CD4-positive, alpha-beta T cell treated with Interleukin-21 for 1 hour (primary cell): ENCODE data around the gene ZFR.
"Not testable (repeated sequence)": the region's sequence is repeated elsewhere in the genome, so short reads cannot be mapped to it uniquely, and the experiment has no call there.

Source experiments
- DNase-seq: peaks from one replicate; pipeline ENCODE4 v3.0.0-alpha.2; 2020

ZFR gene

DNA sequence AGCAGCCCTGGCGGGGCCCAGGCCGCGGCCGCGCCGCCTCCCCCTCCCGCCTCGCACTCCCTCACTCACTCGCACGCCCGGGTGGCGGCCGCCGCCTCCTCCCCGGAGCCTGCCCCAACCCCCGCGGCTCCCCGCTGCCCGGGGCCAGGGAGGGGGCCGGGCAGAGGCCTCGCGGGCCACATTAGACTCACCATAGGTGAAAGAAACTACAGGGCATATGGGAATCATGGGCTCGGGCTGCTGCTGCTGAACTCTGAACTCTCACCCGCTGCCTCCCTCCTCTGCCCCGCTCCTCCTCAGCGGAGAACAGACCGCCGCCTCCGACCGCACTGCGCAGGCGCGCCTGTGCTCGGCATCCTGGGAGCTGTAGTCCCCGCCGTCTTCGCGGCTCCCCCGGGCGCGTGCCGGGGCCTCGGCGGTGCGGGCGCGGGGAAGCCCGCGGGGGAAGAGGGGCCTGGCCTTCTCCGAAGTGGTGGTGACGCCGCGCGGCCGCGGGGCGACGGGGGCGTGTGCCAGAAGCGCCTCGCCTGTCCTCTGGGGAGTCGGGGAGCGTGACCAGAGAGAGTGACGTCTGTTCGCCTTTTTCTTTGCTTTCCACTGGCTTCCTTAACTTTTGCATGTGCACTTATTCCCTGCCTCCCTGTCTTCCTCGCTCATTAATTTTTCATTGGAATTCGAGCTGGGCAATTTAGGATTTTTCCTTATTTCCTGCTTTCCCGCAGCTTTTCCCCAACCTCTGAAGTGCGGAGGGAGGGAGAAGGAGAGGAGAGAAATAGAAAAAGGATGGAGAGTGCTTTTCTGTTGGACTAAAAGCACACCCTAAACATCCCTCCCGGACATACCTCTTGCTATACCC lies at the start of gene ZFR:
ZFR (minus strand) TSS at position 310 of the 856 bp plus-strand sequence; CDS start at position 228, 82 bp downstream.
- peak; percentile 96 for DNase-seq

DNA sequence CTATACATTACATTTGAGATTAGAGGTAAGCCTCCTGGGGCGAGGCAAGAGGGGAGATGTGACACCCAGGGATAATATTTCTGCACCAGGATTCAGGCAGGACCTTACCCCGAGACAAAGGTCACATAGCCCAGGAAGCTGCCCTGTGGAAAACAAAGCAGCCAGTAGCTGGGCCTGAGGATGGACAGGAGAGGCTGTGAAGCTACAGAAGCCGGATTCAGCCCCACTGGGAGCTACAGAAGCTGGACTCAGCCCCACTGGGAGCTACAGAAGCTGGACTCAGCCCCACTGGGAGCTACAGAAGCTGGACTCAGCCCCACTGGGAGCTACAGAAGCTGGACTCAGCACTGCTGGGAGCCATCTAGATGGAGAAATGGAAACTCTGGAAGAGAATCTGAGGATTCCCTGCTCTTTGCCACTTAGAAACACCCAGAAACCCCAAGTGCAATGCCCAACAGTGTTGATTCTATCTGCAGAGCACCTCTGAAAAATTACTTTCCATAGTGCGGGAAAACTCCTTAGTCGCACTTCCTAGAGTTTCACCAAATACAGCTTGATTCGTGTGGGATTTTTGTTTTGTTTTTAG lies 46.5 kb upstream of the ZFR start:
- no peak for DNase-seq

DNA sequence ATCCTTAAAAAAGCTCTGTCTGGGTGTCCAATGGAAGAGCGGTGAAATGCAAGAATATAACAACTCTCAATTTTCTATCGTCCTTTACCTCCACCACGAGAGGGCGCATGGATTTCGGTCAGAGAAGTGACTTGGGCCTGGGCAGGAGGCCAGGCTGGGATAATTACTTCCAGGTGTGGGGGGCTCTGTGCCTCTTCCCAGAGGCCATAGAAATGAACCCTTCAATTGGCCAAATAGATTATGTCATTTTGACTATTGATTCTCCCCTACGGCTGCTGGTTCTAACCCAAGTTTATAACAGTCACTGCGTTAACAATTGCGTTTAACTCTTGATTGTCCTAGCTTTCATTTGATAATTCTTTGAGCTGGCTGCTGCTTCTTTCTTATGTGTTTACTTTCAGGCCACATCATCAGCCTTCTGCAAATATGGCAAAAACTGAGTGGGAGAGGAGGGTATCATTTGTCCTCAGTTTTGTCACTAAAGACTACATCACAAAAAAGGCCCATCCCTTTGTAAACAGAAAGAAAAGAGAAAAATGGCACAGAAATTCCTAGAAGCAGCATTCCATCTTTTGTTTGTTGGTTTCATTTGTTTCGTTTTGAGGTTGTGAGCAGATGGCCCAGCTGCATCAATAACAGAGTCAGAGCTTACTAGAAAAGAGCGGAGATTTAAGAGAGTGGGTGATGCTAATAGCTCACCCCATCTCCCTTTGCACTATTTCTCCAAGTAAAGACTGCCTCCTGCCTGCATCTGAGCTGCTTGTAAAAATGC lies 45.4 kb upstream of the ZFR start:
- DNase-seq: peak; percentile 74

DNA sequence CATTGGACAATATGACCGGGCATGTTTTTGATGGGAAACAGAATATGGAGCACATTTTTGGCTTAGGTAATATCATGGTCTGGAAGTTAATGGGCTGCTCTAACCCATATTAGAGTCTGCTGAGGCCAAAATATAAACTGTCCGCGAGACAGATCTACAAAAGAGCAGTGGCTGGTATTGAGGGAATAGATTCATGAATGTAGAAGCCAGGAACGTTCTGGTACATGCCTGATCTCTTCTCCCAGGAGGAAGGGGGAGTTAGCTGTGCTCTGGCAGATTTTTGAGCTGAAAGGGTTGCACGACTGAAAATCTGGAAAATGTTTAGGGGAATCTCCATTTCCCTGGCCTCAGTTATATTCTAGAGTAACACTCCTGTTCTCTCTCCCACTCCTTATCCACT lies 42.9 kb upstream of the ZFR start:
- DNase-seq: no peak

DNA sequence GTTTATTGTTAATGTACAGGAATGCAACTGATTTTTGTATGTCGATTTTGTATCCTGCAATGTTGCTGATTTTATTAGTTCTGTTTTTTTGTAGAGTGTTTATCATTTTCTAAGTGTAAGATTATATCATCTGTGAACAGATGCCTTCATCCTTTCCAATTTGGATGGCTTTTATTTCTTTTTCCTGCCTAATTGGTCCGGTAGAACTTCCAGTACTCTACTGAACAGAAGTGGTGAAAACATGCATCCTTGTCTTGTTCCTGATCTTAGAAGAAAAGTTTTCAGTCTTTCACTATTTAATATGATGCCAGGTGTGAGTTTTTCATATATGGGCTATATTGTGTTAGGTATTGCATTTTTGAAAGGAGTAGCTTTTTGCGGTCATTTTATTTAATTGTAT lies 42.5 kb upstream of the ZFR start:
- DNase-seq: no peak

DNA sequence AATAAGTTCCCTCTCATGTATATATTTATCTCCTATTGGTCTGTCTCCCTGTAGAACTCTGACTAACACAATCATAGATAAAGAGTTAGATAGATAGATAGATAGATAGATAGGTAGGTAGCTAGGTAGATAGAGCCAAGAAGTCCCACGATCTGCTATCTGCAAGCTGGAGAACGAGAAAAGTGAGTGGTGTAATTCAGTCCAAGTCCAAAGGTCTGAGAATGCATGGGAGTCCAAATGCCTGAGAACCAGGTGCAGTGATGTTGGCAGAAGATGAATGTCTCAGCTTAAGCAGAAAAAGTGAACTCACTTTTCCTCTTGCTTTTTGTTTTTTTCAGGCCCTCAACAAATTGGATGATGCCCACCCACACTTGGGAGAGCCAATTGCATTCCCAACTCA lies 37.7 kb upstream of the ZFR start:
- DNase-seq: no peak

DNA sequence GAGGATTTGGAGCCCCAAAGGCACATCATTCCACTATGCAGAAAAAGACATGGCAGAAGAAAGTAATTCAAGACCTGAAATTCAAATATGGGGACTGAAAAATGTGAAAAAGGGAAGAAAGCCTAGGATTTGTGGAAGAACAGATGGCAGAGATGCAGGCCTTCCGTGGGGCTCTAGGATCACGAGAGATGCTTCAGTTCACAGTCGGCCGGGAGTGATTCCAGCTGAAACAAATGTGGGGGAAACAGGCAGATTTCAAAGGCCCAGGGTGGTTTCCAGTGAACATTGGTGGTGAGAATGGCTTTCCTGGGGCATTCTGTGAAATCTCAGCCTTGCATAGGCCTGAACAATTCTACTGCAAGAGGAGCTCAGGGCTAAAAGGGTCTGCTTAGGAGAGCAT lies 34.6 kb upstream of the ZFR start:
- no peak for DNase-seq

DNA sequence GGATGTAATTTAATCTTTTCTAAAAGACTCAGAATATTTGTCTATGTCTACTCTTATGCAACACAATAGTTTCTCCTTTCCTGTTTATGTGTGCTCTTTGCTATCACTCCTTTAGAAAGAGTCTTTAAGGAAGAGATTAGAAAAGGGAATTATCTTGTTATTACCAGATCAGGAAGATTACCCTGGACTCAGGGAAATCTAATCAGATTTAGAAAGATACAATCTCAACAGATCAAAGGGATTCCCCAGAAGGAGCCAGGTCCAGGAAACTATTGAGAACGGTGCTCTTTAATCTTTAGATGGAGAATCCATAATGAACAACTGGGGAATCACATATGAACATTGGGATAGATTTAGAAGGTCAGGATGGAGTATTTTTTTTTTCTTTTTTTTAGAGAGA lies 32.4 kb upstream of the ZFR start:
- DNase-seq: no peak

DNA sequence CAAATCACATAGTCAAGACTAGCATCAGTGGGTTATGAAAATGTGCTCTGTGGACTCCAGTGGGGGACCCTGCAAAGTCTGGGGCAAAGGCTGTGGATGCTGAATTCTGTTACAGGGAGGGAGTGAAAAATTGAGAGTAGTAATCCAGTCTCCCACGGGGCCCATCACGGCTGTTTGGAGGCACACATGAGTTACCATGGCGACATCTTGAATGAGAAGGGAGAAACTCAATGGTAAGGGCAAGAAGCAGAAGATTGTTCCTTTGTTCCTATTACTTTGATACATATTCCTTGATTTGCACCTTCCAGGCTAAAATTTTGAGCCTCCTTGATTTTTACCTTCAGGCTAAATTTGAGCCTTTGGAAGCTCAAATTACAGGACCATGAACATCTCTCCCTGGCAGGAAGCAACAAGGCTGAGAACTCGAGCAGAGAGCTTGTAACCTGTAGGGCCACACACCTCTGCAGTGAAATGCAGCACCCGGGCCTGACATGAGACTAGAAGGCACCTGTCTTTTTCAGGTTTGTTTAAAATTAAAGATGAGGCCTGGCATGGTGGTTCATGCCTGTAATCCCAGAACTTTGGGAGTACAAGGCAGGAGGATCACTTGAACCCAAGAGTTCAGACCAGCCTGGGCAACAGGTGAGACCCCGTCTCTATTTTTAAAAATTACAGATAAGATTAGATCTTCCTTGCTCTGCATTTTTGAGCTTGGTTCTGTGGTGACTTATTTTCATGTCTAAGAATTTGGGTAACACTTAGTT lies 31.0 kb upstream of the ZFR start:
- no peak for DNase-seq

DNA sequence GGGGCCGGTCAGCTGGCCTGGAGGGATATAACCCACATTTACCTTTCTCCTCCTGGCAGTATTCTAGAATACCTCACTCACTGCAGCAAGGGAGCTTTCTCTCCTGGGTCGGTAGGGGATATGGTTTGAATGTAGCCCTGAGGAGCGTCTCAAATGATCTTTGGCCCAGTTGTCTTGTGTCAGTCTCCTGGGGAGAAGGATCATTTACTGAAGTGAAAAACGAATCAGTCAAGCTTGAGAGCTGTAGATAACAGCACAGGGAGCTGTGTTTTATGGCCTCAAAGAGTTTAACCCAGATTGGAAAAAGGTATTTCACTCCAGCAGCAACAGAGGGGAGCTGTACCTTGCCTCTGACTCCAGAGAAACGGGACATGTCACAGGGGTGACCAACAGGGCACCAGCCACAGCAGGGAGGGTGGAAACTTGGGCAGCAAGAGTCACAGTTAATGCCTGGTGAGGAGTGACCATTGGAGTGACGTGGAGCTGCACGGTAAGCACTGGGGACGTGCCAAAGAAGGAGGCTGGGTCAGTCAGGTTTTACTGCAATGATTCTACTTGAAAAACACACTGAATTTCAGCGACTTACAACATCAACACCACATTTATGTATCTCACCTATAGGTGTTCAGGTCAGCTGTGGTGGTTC lies 29.8 kb upstream of the ZFR start:
- DNase-seq: no peak

DNA sequence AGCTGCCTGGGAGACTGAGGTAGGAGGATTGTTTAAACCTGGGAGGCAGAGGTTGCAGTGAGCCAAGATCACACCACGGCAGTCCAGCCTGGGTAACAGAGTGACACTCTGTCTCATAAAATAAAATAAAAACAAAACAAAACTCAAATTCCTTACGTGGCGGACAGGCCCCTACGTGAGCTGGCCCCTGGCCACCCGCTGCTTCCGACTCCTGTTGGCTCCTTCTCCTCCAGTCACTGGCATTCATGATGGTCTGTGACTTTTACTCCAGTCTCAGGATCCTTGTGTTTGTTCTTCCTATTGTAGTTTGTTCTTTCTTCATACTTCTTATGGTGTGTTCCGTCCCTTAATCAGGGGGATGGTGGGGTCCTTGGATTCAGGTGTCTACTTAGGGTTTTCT lies 28.5 kb upstream of the ZFR start:
- no peak for DNase-seq

DNA sequence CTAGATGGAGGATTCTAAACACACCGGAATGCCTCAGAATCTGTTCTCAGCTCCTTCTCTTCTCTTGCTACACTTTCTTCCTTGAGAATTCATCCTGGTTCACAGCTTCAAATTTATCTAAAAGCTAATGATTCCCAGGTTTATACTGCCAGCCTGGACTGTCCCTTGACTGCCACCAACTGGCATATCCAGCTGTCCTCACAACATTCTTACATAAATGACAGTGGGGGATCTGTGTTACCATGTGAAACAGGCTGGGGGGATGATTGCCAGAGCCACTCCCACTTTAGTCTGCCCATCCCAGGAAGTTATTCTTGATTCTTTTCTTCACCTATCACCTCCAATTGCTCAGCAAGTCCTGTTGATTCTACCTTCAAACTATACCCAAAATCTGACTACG lies 27.2 kb upstream of the ZFR start:
- no peak for DNase-seq

DNA sequence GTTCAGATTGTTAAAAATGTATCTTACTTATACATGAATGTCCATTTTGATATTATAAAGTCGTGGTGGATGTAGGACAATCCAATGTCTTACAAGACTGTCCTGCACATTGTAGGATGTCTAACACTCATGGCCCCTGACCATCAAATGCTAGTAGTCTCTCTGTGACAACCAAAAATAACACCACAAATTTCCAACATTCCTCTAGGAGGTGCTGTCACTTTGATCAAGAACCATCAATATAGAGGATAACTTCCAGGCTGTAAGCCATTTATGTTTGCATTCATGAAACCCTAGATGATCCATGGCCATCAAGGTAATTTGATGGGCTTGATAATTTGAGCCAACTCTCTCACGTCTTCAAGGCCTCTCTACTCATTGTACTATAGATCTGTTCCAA lies 20.5 kb upstream of the ZFR start:
- no peak for DNase-seq

DNA sequence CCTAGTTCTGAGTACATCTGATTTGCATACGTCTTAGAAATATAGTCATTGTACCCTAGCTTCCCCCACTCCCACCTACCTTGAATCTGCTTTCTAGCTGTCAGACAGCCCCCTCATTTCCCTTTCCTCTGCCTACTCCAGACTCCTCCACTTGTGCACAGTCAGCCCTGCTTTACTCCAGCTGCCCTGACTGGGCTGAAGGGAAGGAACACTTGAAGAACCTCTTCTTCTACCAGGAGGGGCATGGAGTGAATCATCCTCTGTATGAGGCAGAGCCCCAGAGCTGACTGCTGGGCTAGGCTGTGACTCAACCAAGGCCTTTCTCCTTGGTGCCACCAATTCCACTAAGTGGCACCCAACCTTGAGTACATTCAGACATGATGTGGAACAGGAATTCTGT lies 18.1 kb upstream of the ZFR start:
- no peak for DNase-seq

DNA sequence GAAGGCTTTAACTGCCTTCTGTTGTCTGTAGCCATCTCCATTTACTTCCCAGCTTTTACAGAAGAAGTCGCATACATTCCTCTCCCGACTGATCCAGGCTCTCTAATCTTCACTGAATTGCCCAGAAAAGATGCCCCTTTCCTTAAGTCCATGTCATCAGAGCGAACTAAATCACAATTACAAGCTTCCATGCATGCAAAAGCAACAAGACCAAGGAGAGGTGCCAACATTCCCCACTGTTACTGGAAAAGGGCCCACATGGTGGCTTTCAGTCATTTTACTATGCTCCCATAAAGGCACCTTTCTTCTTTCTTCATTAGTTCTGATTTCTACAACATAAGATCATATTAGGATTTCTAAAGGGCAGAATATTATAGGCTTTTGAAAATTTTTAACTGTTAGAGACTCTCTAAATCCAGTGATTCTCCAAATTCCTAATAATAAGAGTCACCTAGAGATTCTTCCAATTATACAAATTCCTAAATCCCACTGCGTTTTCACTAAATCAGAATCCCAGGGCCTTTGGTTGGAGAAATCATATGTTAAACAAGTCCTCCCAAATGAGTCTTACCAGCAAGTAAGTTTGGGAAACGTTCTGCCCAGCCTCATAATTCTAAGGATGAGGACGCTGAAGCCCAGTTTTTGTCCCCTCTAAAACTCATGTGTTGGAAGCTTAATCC lies 17.0 kb upstream of the ZFR start:
- DNase-seq: no peak

DNA sequence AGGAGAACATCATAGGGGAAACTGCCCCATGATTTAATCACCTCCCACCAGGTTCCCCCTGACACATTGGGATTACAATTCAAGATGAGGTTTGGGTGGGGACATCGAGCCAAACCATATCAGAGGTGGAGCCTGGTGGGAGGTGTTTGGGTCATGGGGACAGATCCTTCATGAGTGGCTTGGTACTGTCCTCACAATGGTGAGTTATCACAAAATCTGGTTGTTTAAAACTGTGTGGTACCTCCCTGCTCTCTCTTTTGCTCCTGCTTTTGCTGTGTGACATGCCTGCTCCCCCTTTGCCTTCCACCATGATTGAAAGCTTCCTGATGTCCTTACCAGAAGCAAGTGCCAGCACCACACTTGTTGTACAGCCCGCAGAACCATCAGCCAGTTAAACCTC lies 16.2 kb upstream of the ZFR start:
- no peak for DNase-seq

DNA sequence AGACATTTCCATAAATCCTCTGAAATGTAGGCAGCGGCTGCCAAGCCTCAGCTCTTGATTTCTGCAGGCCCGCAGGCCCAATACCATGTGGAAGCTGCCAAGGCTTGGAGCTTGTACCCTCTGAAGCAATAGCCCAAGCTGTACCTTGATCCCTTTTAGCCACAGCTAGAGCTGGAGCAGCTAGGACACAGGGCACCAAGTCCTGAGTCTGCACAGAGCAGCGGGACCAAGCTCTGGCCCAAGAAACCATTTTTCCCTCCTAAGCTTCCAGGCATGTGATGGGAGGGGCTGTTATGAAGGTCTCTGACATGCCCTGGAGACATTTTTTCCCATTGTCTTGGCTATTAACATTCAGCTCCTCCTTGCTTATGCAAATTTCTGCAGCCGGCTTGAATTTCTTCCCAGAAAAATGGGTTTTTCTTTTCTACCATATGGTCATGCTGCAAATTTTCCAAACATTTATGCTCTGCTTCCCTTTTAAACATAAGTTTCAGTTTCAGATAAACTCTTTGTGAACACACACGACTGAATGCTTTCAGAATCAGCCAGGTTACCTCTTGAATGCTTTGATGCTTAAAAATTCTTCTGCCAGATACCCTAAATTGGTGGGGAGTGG lies 14.4 kb upstream of the ZFR start:
- DNase-seq: no peak

DNA sequence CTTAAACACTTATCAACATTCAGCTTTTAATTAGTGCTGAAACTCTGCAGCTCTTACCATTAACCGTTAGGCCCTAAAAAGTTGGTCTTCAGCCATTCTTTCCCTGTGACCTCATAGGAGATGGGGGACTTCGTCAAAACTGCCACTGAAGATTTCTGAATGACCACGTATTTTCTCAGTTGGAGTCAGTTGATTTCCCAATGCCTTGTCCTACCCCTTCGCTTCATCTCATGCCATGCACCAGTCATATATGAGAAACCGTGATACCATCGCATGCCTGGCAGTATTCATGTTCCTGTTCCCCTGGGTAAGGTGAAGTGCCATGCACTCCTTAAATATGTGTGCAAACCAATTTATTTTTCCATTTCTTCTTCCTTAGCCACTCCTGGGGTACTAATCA lies 10.8 kb upstream of the ZFR start:
- DNase-seq: no peak

DNA sequence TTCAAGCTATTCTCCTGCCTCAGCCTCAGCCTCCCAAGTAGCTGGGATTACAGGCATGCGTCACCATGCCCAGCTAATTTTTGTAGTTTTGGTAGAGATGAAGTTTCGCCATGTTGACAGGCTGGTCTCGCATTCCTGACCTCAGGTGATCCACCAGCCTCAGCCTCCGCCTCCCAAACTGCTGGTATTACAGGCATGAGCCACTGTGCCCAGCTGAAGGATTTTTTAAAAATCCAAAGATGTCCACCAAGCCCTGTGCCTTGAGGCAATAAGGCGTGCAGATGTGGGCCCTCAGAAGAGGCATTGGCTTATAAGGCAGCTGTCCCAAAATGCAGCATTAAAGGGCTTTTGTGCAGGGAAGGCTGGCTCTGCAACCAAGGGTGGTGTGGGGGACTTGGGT lies 10.3 kb upstream of the ZFR start:
- DNase-seq: no peak

DNA sequence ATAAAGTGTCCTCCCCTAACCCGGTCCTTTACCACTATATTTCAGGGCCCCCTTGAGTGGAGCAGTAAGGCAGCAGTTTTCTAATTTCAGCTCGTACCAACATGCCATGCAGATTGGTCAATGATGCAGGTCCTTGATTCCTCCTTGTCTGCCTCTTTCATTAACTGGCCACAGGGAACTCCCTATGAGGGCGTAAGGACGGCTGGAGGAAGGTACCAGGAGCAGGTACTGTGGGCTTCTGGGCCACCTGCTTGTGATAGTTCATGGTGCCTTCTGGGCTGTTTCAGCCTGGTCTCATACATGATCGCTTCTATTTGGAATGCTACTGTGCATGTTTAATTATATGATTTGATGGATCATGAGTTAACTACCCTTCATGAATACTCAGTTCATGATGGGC lies 9.4 kb upstream of the ZFR start:
- DNase-seq: no peak

DNA sequence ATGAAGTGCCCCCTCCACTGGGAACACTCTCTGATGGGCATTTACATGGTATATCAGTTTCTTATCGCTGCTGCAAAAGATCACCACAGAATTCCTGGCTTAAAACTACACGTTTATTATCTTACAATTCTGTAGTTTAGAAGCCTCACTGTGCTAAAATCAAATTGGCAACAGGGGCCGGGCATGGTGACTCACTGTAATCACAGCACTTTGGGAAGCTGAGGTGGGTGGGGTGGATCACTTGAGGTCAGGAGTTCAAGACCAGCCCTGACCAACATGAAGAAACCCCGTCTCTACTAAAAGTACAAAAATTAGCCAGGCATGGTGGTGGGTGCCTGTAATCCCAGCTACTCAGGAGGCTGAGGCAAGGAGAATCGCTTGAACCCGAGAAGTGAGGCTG lies 7.8 kb upstream of the ZFR start:
- not testable (repeated sequence) for DNase-seq

DNA sequence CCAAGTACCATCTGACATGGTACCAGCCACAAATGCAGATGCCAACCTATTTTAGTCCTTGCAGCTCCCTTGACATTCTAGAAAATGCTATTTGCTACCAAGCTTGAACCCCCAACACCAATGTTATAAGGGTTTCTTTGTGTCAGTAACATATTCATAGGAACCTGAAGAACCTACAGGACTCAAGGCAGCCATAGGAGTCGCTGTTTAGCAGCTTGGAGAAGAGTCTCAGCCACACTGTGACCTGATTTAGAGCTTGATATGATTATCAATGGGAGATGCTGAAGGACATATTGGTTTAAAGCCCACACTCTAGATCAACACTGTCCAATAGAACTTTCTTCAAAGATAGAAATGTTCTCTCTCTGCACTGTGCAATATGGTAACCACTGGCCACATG lies 6.4 kb upstream of the ZFR start:
- DNase-seq: no peak
